Ovary (tissue), 9 donors: ENCODE measurements around the gene NGRN. TPM values are rescaled to one million over a fixed set of nuclear protein-coding genes. Genes with fewer than 3 reads are reported as not detected.
A peak's percentile ranks its signal among the peaks of the same experiment; 100 is the strongest.

Experiments
- DNase-seq, 5 donors: peaks; one replicate each; pipeline ENCODE4 v3.0.0-alpha.2; 2019 to 2020
- H3K27ac ChIP-seq, 2 donors: fragments of 200-600 bp; one replicate each; pipeline versions ENCODE4 v1.5.1 to v1.8.0; 2019 to 2022
- H3K27me3 ChIP-seq: fragments of 200-600 bp; one replicate; pipeline ENCODE4 v1.8.0; 2022
- H3K36me3 ChIP-seq: fragments of 200-600 bp; sonication (generic); one replicate; pipeline ENCODE4 v1.5.1; 2019
- H3K4me1 ChIP-seq: one replicate; pipeline ENCODE4 v1.8.1; 2013; ENCODE audit warnings: mild to moderate bottlenecking, moderate library complexity; ENCODE audit not compliant: insufficient read depth
- H3K4me3 ChIP-seq: fragments of 200-600 bp; sonication (generic); one replicate; pipeline ENCODE4 v1.5.1; 2017
- H3K9me3 ChIP-seq, 2 donors: fragments of 200-600 bp in 1 of 2; sonication (generic) in 1 of 2; one replicate each; pipeline versions ENCODE4 v1.5.1 to v1.8.1; 2013 to 2019; ENCODE audit warnings: mild to moderate bottlenecking in 1 of 2, moderate library complexity in 1 of 2
- EP300 ChIP-seq: sonication (generic); formaldehyde crosslinking; IDR thresholded peaks from one replicate; pipeline ENCODE4 v1.6.1; 2017; ENCODE audit warnings: antibody characterized with exemption
- POLR2A ChIP-seq: fragments of 450-650 bp; IDR thresholded peaks from one replicate; pipeline ENCODE4 v1.6.1; 2017; ENCODE audit warnings: antibody characterized with exemption, mild to moderate bottlenecking, moderate library complexity
- WGBS, 3 donors: extraction: QIAGEN DNeasy Blood & Tissue Kit in 1 of 3; methylation state at CpG; one replicate each; pipeline versions ENCODE4 v1.1.5 to v1.1.7; 2013 to 2017; 5-methylcytosine and 5-hydroxymethylcytosine counted together
- intact Hi-C, 4 donors: fragments of 100-400 bp; cut with DNase I; formaldehyde crosslinking; loops; one replicate each; pipeline versions ENCODE4 v1.11.0 to v1.15.1; 2022 to 2023
- polyA plus RNA-seq, 2 donors: library from polyadenylated mRNA; stranded (reverse); fragments of 200-250 nt in 1 of 2; fragments of 350-450 nt in 1 of 2; fragmentation: Illumina TruSeq in 1 of 2; extraction: RNeasy Lipid Tissue Mini Kit (QIAGEN cat#74804) in 1 of 2; gene quantifications; one replicate each; pipeline ENCODE4 v1.2.3, GENCODE V29; 2013 to 2014
- total RNA-seq, 7 donors: library from RNA; depleted of rRNA in 2 of 7; stranded (reverse); fragments of >200 nt in 2 of 7; fragmentation: NEBNext Ultra II Directional in 3 of 7; extraction: Animal tissue kit (Norgen Biotek cat#: 25700) in 3 of 7; gene quantifications; one replicate each; pipeline versions ENCODE4 v1.1.0 to v1.2.4, GENCODE V29; 2016 to 2023
- TF ChIP-seq, protein P1 (sequence below), 3 donors: fragments of 450-650 bp in 2 of 3; fragments of 200-600 bp in 1 of 3; IDR thresholded peaks; one replicate each; pipeline versions ENCODE4 v1.5.1 to v1.8.0; 2016 to 2022; ENCODE audit warnings: antibody characterized with exemption in 3 of 3, mild to moderate bottlenecking in 1 of 3
- donor health status: DM: no; HTN: no; CAD: no; lungs with moderate emphysema.
- donor health status: DM: no; HTN: no; CAD: no.
- donor health status: Bipolar disorder and iron deficiency.
- donor health status: DM: yes; HTN: yes; CAD: no.
- donor health status: DM: no; HTN: no; CAD: no.
- donor health status: DM: yes; HTN: yes; CAD: no.

NGRN gene
- total and polyA plus RNA-seq, 9 donors = 52.8 to 112 (median 86.0) TPM

DNA sequence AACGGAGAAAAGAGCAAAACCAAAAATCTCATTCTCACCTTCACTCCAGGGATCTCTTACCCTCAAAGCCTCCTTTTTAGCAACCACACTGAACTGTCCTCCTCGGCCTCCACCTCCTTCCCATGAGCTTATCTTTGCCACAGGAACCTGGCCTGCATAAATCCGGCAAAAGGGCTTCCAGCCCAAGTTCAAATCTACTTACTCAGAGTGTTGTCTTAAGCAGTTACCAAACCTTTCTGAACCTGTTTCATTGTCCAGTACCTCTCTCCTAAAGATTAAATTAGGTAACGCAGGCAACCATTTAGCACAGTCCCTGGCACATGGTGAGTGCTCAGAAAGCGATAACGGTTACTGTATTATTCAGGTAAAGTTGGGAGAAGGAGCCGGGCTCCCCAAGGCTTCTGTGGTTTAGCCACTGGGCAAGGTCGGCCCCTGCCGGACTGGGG is 32.5 kb upstream of the NGRN start:
- Histone ChIP-seq H3K4me1 (peaks cover 4% of the 10 kb centered on the region), H3K27ac (peak overlapping the region; percentile 47 to 77), H3K9me3 (no peaks in the 10 kb centered on the region), H3K36me3 (no peaks in the 10 kb centered on the region), H3K27me3 (no peaks in the 10 kb centered on the region), H3K4me3 (peak overlapping the region; percentile 66)
- no peak for DNase-seq
- WGBS, 3 donors = 10 to 11% (median 11%) methylated on average over 9 of the region's 9 CpGs
- TF ChIP-seq, protein P1, sequence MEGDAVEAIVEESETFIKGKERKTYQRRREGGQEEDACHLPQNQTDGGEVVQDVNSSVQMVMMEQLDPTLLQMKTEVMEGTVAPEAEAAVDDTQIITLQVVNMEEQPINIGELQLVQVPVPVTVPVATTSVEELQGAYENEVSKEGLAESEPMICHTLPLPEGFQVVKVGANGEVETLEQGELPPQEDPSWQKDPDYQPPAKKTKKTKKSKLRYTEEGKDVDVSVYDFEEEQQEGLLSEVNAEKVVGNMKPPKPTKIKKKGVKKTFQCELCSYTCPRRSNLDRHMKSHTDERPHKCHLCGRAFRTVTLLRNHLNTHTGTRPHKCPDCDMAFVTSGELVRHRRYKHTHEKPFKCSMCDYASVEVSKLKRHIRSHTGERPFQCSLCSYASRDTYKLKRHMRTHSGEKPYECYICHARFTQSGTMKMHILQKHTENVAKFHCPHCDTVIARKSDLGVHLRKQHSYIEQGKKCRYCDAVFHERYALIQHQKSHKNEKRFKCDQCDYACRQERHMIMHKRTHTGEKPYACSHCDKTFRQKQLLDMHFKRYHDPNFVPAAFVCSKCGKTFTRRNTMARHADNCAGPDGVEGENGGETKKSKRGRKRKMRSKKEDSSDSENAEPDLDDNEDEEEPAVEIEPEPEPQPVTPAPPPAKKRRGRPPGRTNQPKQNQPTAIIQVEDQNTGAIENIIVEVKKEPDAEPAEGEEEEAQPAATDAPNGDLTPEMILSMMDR (IDR thresholded peaks at IDR 0.05) = peak in 2 of 3 donors; percentile 15 to 51
- TF ChIP-seq EP300 = no peak
- TF ChIP-seq POLR2A = no peak
- intact Hi-C loops = loop anchor here in 1 of 4 donors (5.0 kb wide), 1 partner anchor 71 kb away; no protein-coding TSS in a partner anchor

- no peaks in the 10 kb centered on the region for H3K27me3 ChIP-seq
- H3K27ac ChIP-seq = peak within 1 kb of the TSS; percentile 74 to 77
- no peaks in the 10 kb centered on the region for H3K9me3 ChIP-seq
- peak; percentile 97 to 99 (median 98) for DNase-seq
- peak; percentile 59 for TF ChIP-seq POLR2A
- no peak for TF ChIP-seq EP300
- TF ChIP-seq, protein P1 (IDR thresholded peaks at IDR 0.05) = peak in 2 of 3 donors; percentile 3 to 46
- 0 to 1% (median 0%) methylated on average over 39 to 63 of the region's 63 CpGs for WGBS, 3 donors
- peak within 1 kb of the TSS; percentile 78 for H3K4me3 ChIP-seq
- H3K36me3 ChIP-seq = no peaks in the 10 kb centered on the region
- intact Hi-C loops = loop anchor here in 1 of 4 donors (5.0 kb wide), 1 partner anchor 71 kb away; no protein-coding TSS in a partner anchor
- H3K4me1 ChIP-seq = peaks cover 4% of the 10 kb centered on the region
Measured at GRCh38 chr15:90233387-90234095, 31.9 kb upstream of the NGRN start, which contains the start of gene CIB1. Gene CIB1, minus strand, starts transcription at chr15:90233941. Its CDS starts 56 bp downstream, at chr15:90233885.

GRCh38 chr15:90234096-90234988 is 31.1 kb upstream of the NGRN start, which contains the start of gene GDPGP1:
Gene GDPGP1, plus strand, starts transcription at chr15:90234209. Its CDS starts 6,700 bp downstream, at chr15:90240909.
- Histone ChIP-seq H3K36me3 (no peaks in the 10 kb centered on the region), H3K27ac (peak within 1 kb of the TSS; percentile 74 to 77), H3K9me3 (no peaks in the 10 kb centered on the region), H3K4me1 (peaks cover 4% of the 10 kb centered on the region), H3K27me3 (no peaks in the 10 kb centered on the region), H3K4me3 (peak within 1 kb of the TSS; percentile 78)
- 3 to 9% (median 4%) methylated on average over 28 to 49 of the region's 49 CpGs for WGBS, 3 donors
- intact Hi-C loops = loop anchor here in 1 of 4 donors (5.0 kb wide), 1 partner anchor 72 kb away; no protein-coding TSS in a partner anchor
- TF ChIP-seq POLR2A = peak; percentile 34
- TF ChIP-seq, protein P1 (IDR thresholded peaks at IDR 0.05) = no peak
- DNase-seq = no peak

- intact Hi-C loops = no loop called here
Measured at GRCh38 chr15:90239371-90239770, 26.1 kb upstream of the NGRN start.

More at GRCh38 chr15:90239371-90239770, 26.1 kb upstream of the NGRN start:
- Histone ChIP-seq H3K9me3 (no peaks in the 10 kb centered on the region), H3K27me3 (no peaks in the 10 kb centered on the region), H3K27ac (no peak overlapping the region), H3K4me1 (peaks cover 1% of the 10 kb centered on the region), H3K36me3 (no peaks in the 10 kb centered on the region), H3K4me3 (no peak overlapping the region)
- TF ChIP-seq EP300 = no peak
- no peak for TF ChIP-seq POLR2A
- TF ChIP-seq, protein P1 (IDR thresholded peaks at IDR 0.05) = no peak
- WGBS, 3 donors = 78 to 92% (median 82%) methylated on average over 3 of the region's 3 CpGs
- DNase-seq = no peak
